Inferior parietal cortex (tissue), 1 donor: ENCODE data around the gene COL11A1.

Source experiments
- DNase-seq: peaks from one replicate; pipeline ENCODE4 v3.0.0-alpha.2; 2016; ENCODE audit errors: extremely low spot score

The COL11A1 gene

GRCh38 chr1:102901996-102902395 is 206.3 kb downstream of the COL11A1 start:
- no peak for DNase-seq

GRCh38 chr1:102899935-102900334 is 208.4 kb downstream of the COL11A1 start:
- no peak for DNase-seq

GRCh38 chr1:102897557-102897956 is 210.8 kb downstream of the COL11A1 start:
- peak; percentile 31 for DNase-seq

GRCh38 chr1:102896771-102897170 is 211.6 kb downstream of the COL11A1 start:
- no peak for DNase-seq

GRCh38 chr1:102896286-102896685 is 212.0 kb downstream of the COL11A1 start:
- no peak for DNase-seq

GRCh38 chr1:102891868-102892625 is 216.3 kb downstream of the COL11A1 start:
- no peak for DNase-seq

- DNase-seq, result no peak
Measured at GRCh38 chr1:102886638-102887037, 221.7 kb downstream of the COL11A1 start.

- no peak for DNase-seq
Measured at GRCh38 chr1:102884238-102884637, 224.1 kb downstream of the COL11A1 start.

GRCh38 chr1:102879439-102879993 is 228.8 kb downstream of the COL11A1 start:
- DNase-seq, result no peak

- no peak for DNase-seq
Measured at GRCh38 chr1:102875756-102876155, 232.6 kb downstream of the COL11A1 start.

- DNase-seq, result no peak
Measured at GRCh38 chr1:102872526-102872925, 235.8 kb downstream of the COL11A1 start.

- no peak for DNase-seq
Measured at GRCh38 chr1:102872097-102872496, 236.2 kb downstream of the COL11A1 start.

GRCh38 chr1:102863704-102864103 is 244.6 kb downstream of the COL11A1 start:
- DNase-seq, result no peak

- DNase-seq, result no peak
Measured at GRCh38 chr1:102861247-102861646, 247.1 kb downstream of the COL11A1 start.

GRCh38 chr1:102858695-102859094 is 249.6 kb downstream of the COL11A1 start:
- DNase-seq, result no peak

GRCh38 chr1:102857251-102857650 is 251.1 kb downstream of the COL11A1 start:
- DNase-seq, result no peak

- DNase-seq, result no peak
Measured at GRCh38 chr1:102853701-102854187, 254.6 kb downstream of the COL11A1 start.

- no peak for DNase-seq
Measured at GRCh38 chr1:102853136-102853535, 255.2 kb downstream of the COL11A1 start.

GRCh38 chr1:102852613-102853012 is 255.7 kb downstream of the COL11A1 start:
- DNase-seq, result no peak

GRCh38 chr1:102851616-102852015 is 256.7 kb downstream of the COL11A1 start:
- DNase-seq, result no peak

GRCh38 chr1:102842606-102843005 is 265.7 kb downstream of the COL11A1 start:
- DNase-seq, result no peak

- DNase-seq, result no peak
Measured at GRCh38 chr1:102840741-102841140, 267.6 kb downstream of the COL11A1 start.

GRCh38 chr1:102838016-102838415 is 270.3 kb downstream of the COL11A1 start:
- DNase-seq, result no peak
